PFSK-1 (cell line): ENCODE data around the gene TNFSF15.

Source experiments
- FOXP2 ChIP-seq: optimal IDR thresholded peaks from 2 replicates; pipeline ENCODE3; 2011; ENCODE audit warnings: borderline replicate concordance, control low read depth, inconsistent platforms; ENCODE audit not compliant: insufficient read depth; ENCODE audit errors: extremely low read length, extremely low read depth
- POLR2AphosphoS5 ChIP-seq: IDR thresholded peaks from 2 replicates; pipeline ENCODE4 v1.6.1; 2012; ENCODE audit warnings: low read depth, mild to moderate bottlenecking, control low read depth, low read length, moderate library complexity
- REST ChIP-seq, 2 experiments: IDR thresholded peaks; 2 replicates each; pipeline versions ENCODE4 v1.6.1 to v1.8.0; 2011 to 2012; ENCODE audit warnings: low read depth in 2 of 2, low read length in 2 of 2, control low read depth in 1 of 2, inconsistent platforms in 1 of 2, mild to moderate bottlenecking in 1 of 2, moderate library complexity in 1 of 2; ENCODE audit not compliant: insufficient read depth in 1 of 2
- SIN3A ChIP-seq: IDR thresholded peaks from 2 replicates; pipeline ENCODE4 v1.6.1; 2012; ENCODE audit warnings: mild to moderate bottlenecking, low read length, moderate library complexity, borderline replicate concordance; ENCODE audit not compliant: insufficient read depth
- TAF1 ChIP-seq: IDR thresholded peaks from 2 replicates; pipeline ENCODE4 v1.6.1; 2012; ENCODE audit warnings: low read length, control low read depth, borderline replicate concordance; ENCODE audit not compliant: insufficient read depth

The TNFSF15 gene

DNA sequence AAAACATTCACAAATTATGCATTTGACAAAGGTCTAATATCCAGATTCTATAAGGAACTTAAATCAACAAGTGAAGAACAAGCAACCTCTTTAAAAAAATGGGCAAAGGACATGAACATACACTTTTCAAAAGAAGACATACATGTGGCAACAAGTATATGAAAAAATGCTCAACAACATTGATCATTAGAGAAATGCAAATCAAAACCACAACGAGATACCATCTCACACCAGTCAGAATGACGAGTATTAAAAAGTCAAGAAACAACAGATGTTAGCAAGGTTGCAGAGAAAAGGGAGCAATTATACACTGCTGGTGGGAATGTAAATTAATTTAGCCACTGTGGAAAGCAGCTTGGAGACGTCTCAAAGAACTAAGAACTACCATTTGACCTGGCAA, 38.9 kb upstream of the TNFSF15 start:
- TF ChIP-seq FOXP2 (no peak), SIN3A (no peak), TAF1 (no peak), REST (IDR thresholded peaks at IDR 0.05; ENCODE audit: insufficient read depth in 1 of 2, low read depth in 2 of 2, low read length in 2 of 2) (no peak), POLR2AphosphoS5 (no peak)

GRCh38 chr9:114837923-114838322, 32.1 kb upstream of the TNFSF15 start:
- TF ChIP-seq REST (IDR thresholded peaks at IDR 0.05; ENCODE audit: insufficient read depth in 1 of 2, low read depth in 2 of 2, low read length in 2 of 2) (no peak), TAF1 (no peak)

- no peak for TF ChIP-seq POLR2AphosphoS5
- no peak for TF ChIP-seq TAF1
- no peak for TF ChIP-seq FOXP2
- TF ChIP-seq REST (IDR thresholded peaks at IDR 0.05; ENCODE audit: insufficient read depth in 1 of 2, low read depth in 2 of 2, low read length in 2 of 2), result no peak
- no peak for TF ChIP-seq SIN3A
Measured at GRCh38 chr9:114836769-114837168, 30.9 kb upstream of the TNFSF15 start.

GRCh38 chr9:114834386-114834785, 28.5 kb upstream of the TNFSF15 start:
- no peak for TF ChIP-seq SIN3A
- no peak for TF ChIP-seq REST (IDR thresholded peaks at IDR 0.05; ENCODE audit: insufficient read depth in 1 of 2, low read depth in 2 of 2, low read length in 2 of 2)
- no peak for TF ChIP-seq POLR2AphosphoS5
- no peak for TF ChIP-seq FOXP2
- no peak for TF ChIP-seq TAF1

GRCh38 chr9:114830546-114830945, 24.7 kb upstream of the TNFSF15 start:
- no peak for TF ChIP-seq POLR2AphosphoS5
- no peak for TF ChIP-seq TAF1
- no peak for TF ChIP-seq FOXP2
- no peak for TF ChIP-seq REST (IDR thresholded peaks at IDR 0.05; ENCODE audit: insufficient read depth in 1 of 2, low read depth in 2 of 2, low read length in 2 of 2)
- no peak for TF ChIP-seq SIN3A
